GM21515 (cell line): Measurements from ENCODE around the gene UBXN7.
"Not testable (repeated sequence)": the region's sequence is repeated elsewhere in the genome, so short reads cannot be mapped to it uniquely, and the experiment has no call there.

ENCODE experiments used
- ATAC-seq: cut with Tn5 transposase; IDR thresholded peaks from one replicate; pipeline ENCODE4 v1.9.1; 2021; ENCODE audit not compliant: unreplicated experiment

Gene UBXN7

GRCh38 chr3:196357905-196358304, 74.3 kb downstream of the UBXN7 start:
- no peak for ATAC-seq

- ATAC-seq = no peak
Observed at GRCh38 chr3:196356556-196356955, 75.7 kb downstream of the UBXN7 start.

- no peak for ATAC-seq
Observed at GRCh38 chr3:196355668-196356067, 76.6 kb downstream of the UBXN7 start.

- ATAC-seq = no peak
Observed at GRCh38 chr3:196354132-196354531, 78.1 kb downstream of the UBXN7 start.

GRCh38 chr3:196351541-196351940, 80.7 kb downstream of the UBXN7 start:
- ATAC-seq = no peak

DNA sequence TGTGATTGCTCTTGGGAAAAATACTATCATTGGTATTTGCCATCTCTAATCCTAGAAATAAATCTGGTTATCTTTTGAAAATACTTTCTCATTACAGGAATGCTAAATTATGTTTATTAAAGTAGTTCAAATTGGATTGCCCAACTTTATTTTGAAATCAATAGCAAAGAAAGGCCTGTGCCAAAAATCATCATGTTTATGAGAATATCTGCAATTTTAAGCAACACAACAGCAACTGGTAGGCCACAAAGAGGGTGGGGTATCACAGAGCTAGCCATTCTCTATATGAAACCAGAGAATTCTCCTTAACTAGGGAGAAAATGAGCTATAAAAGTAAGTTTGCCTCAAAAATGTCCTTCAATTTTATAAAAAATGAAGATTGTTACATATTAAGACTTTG, 82.2 kb downstream of the UBXN7 start:
- no peak for ATAC-seq

DNA sequence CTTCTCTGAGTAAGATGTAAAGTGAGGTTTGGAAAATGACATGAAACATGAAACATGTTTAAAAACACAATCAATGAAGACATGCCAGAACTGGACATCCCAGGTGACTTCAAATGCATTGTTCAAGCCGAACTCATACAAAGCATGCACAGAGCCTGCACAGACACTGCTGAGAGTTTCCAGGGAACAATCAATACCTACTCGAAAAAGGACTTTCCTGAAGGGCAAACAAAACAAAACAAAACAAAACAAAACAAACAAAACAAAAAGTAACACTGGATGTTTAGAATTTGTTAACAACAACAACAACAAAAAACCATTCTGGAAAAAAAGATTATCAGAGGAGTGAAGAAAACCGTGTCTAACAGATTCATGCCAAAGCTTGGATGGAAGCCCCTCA, 83.5 kb downstream of the UBXN7 start:
- ATAC-seq = no peak

DNA sequence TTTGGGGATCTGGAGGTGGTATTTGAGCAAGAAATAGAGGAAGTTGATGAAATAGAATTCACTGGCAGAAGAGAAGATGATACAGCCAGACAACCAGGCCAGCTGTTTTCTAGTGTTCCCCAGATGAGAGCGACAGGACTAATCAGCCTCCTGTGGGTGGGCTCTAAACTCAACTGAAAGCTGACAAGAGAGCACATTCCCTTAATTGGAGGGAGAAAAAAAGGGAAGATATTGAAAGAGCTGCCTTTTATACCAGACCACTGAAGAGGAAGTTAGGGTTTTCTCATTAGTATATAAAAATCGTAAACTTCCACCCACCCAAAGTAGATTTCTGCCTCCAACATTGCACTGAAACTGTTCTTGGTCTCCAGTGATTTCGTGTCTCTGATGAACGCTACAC, 87.6 kb downstream of the UBXN7 start:
- ATAC-seq = no peak

DNA sequence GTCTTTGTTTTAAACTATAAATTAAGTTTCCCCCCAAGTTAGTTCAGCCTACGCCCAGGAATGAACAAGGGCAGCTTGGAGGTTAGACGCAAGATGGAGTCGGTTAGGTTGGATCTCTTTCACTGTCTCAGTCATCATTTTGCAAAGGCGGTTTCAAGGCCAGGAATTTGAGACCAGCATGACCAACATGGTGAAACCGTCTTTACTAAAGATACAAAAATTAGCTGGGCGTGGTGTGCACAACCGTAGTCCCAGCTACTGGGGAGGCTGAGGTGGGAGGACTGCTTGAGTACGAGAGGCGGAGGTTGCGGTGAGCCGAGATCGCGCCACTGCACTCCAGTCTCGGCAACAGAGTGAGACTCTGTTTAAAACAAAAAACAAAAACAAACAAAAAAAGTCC, 88.3 kb downstream of the UBXN7 start:
- not testable (repeated sequence) for ATAC-seq

- no peak for ATAC-seq
Observed at GRCh38 chr3:196341137-196341536, 91.1 kb downstream of the UBXN7 start.

DNA sequence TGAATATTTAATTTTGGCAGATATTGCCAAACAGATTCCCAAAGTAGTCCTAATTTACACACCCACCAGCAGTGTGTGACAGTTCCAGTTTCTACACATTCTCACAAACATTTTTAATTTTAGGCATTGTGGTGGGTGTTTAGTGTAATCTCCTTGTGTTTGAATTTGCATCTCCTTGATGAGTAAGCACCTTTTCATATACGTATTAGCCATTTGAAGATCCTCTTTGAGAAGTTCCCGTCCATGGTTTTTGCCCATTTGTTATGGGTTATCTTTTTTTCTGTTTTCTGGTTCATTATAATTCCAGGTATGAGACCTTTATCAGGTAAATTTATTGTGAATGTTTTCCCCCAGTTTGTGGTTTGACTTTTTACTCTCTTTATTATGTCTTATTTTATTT, 91.8 kb downstream of the UBXN7 start:
- ATAC-seq = no peak

GRCh38 chr3:196339493-196340254, 92.6 kb downstream of the UBXN7 start:
- no peak for ATAC-seq

DNA sequence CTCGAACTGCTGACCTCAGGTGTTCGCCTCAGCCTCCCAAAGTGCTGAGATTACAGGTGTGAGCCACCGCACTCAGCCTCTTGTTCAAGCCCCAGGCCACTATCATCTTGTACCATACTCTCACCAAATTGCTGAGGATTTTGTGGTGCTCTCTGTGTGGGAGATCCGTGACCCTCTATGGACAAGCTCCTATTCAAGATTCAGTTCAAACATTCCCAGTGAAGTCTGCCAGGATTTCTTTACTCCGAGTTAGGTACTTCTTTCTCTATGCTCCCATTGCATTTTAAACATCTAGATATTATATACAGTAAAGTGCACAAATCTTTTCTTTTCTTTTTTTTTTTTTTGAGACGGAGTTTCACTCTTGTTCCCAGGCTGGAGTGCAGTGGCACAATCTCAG, 93.2 kb downstream of the UBXN7 start:
- ATAC-seq = no peak

DNA sequence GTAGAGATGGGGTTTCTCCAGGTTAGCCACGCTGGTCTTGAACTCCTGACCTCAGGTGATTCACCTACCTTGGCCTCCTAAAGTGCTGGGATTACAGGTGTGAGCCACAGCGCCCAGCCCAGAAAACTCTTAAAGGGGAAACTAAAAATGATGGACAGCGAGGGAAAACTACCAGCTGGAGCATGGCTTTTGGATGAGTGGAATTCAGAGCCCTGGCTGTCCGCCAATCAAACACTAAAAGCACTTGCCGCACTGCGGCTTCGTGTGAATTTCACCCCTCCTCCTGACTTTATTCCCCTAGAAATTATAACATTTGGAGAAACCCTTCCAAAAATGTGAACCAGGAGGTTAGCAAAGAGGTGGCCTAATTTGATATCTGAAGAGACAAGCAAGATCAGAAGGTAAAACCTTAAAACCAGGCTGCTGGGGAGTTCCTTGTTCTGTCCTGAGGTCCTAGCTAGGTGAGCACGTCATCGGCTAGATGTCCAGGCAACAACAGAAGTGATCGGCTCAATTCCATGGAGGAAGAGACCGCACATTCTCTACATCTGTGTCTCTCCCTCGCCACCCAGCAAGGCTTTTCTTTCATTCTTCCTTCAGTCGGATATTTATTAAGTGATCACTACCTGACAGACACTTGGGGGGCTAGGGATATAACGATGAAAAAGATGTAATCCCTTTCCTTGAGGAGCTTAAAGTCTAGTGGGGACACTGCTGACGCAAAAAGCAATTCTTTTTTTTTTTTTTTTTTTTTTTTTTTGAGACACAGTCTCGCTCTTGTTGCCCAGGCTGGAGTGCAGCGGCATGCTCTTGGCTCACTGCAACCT, 95.7 kb downstream of the UBXN7 start:
- ATAC-seq = no peak

- no peak for ATAC-seq
Observed at GRCh38 chr3:196335503-196335948, 96.7 kb downstream of the UBXN7 start.

- no peak for ATAC-seq
Observed at GRCh38 chr3:196334982-196335381, 97.2 kb downstream of the UBXN7 start.

DNA sequence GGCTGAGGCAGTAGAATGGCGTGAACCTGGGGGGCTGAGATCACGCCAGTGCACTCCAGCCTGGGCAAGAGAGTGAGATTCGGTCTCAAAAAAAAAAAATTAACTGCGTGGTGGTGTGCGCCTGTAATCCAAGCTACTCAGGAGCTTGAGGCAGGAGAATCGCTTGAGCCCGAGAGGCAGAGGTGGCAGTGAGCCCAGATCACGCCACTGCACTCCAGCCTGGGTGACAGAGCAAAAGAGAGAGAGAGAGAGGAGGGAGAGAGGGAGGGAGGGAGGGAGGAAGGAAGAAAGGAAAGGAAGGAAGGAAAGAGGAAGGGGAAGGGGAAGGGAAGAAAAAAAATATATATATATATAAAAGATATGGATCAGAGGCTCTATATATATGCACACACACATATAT, 100.1 kb downstream of the UBXN7 start:
- no peak for ATAC-seq

GRCh38 chr3:196327405-196327804, 104.8 kb downstream of the UBXN7 start:
- no peak for ATAC-seq

- no peak for ATAC-seq
Observed at GRCh38 chr3:196326936-196327335, 105.3 kb downstream of the UBXN7 start.

DNA sequence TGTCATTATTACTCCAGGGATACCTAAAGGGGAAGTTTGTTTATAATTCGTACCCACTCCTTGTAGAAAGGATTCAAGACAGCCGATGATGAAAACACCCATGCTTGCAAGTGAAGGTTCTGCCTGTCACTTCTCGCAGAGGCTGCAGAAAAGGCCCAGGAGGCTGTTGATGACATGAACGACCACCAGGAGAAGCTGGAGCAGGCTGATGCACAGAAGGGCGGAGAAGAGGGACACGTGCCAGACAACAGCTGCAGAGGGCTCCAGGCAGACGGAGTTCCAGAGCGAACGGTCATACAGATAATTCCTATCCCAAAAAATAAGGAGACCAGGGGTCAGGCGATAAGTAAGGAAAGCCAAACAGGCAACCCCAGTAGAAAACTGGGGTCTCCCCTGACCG, 108.5 kb downstream of the UBXN7 start:
- no peak for ATAC-seq

DNA sequence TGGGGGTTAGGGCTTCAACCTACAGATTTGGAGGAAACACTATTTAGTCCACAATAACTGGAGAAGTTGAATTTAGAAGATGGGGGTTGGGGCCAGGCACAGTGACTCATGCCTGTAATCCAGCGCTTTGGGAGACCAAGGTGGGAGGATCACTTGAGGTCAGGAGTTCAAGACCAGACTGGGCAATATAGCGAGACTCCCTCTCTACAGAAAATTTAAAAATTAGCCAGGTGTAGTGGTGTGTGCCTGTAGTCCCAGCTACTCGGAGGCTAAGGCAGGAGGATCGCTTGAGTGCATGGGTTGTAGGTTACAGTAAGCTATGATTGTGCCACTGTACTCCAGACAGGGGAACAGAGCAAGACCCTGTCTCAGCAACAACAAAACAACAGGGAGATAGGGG, 109.2 kb downstream of the UBXN7 start:
- no peak for ATAC-seq

- ATAC-seq = no peak
Observed at GRCh38 chr3:196321162-196321561, 111.1 kb downstream of the UBXN7 start.
